Lung (tissue), 12 donors: ENCODE data around the gene CALCA. TPM values are rescaled to one million over a fixed set of nuclear protein-coding genes. Genes with fewer than 3 reads are reported as not detected.

Experiments used
- ATAC-seq: fragments of 200-7000 bp; cut with Tn5 transposase; one replicate; pipeline ENCODE4 v1.9.1; 2020; ENCODE audit warnings: moderate number of reproducible peaks; ENCODE audit not compliant: insufficient read depth, low FRiP score
- DNase-seq, 3 donors: peaks; one replicate each; pipeline ENCODE4 v3.0.0-alpha.2; 2013 to 2017
- H3K27ac ChIP-seq, 2 donors: one replicate each; pipeline ENCODE4 v1.5.1; 2013; ENCODE audit warnings: mild to moderate bottlenecking in 2 of 2, moderate library complexity in 2 of 2, control low read depth in 1 of 2, inconsistent platforms in 1 of 2, low read depth in 1 of 2, low read length in 1 of 2
- H3K27me3 ChIP-seq, 3 donors: one replicate each; pipeline ENCODE4 v1.5.1; 2013; ENCODE audit warnings: low read length in 2 of 3; ENCODE audit not compliant: control insufficient read depth in 3 of 3, insufficient read depth in 3 of 3
- H3K36me3 ChIP-seq, 4 donors: one replicate each; pipeline ENCODE4 v1.5.1; 2013; ENCODE audit warnings: low read length in 4 of 4, mild to moderate bottlenecking in 1 of 4, moderate library complexity in 1 of 4; ENCODE audit not compliant: control insufficient read depth in 4 of 4, insufficient read depth in 4 of 4
- H3K4me1 ChIP-seq, 5 donors: one replicate each; pipeline ENCODE4 v1.5.1; 2013; ENCODE audit warnings: low read length in 5 of 5, mild to moderate bottlenecking in 2 of 5, moderate library complexity in 1 of 5; ENCODE audit not compliant: control insufficient read depth in 5 of 5, insufficient read depth in 5 of 5
- H3K4me3 ChIP-seq: one replicate; pipeline ENCODE4 v1.5.1; 2013; ENCODE audit warnings: mild to moderate bottlenecking, control low read depth, moderate library complexity
- H3K9ac ChIP-seq, 2 donors: one replicate each; pipeline ENCODE4 v1.5.1; 2013; ENCODE audit warnings: low read length in 2 of 2, control low read depth in 1 of 2; ENCODE audit not compliant: insufficient read depth in 1 of 2
- H3K9me3 ChIP-seq, 4 donors: one replicate each; pipeline ENCODE4 v1.5.1; 2013; ENCODE audit warnings: low read length in 3 of 4, mild to moderate bottlenecking in 1 of 4, moderate library complexity in 1 of 4; ENCODE audit not compliant: control insufficient read depth in 4 of 4, insufficient read depth in 3 of 4
- WGBS, 2 donors: extraction: QIAGEN DNeasy Blood & Tissue Kit; methylation state at CpG; one replicate each; pipeline ENCODE4 v1.1.7; 2013; 5-methylcytosine and 5-hydroxymethylcytosine counted together
- polyA plus RNA-seq, 2 donors: library from polyadenylated mRNA; stranded (reverse); fragments of 200-250 nt; gene quantifications; one replicate each; pipeline ENCODE4 v1.2.1, GENCODE V29; 2013
- total RNA-seq, 2 donors: library from RNA; depleted of rRNA in 1 of 2; stranded (reverse); fragments of >200 nt in 1 of 2; gene quantifications; one replicate each; pipeline ENCODE4 v1.2.1, GENCODE V29; 2014 to 2021
- TF ChIP-seq, protein P1 (sequence below): IDR thresholded peaks from 2 replicates; pipeline ENCODE4 v1.5.1; 2012; ENCODE audit warnings: mild to moderate bottlenecking; ENCODE audit errors: control extremely low read depth, extremely low read depth
- donor health status: control.
- donor health status: control.
- donor health status: Bipolar disorder and iron deficiency.
- donor health status: healthy.
- donor health status: DM: yes; HTN: yes; CAD: no.

CALCA gene
- total and polyA plus RNA-seq, 4 donors, result 3.0 to 8.4 (median 4.8) TPM

GRCh38 chr11:14969901-14970323, 2.2 kb downstream of the CALCA start:
- peaks cover 0 to 25% (median 4%) of the 10 kb centered on the region in 5 donors for H3K4me1 ChIP-seq
- no peak overlapping the region for H3K27ac ChIP-seq
- peaks cover 6 to 68% (median 57%) of the 10 kb centered on the region in 3 donors for H3K27me3 ChIP-seq
- DNase-seq (peak; percentile 8 to 64 (median 37)), ATAC-seq (no peak)
- TF ChIP-seq, protein P1, sequence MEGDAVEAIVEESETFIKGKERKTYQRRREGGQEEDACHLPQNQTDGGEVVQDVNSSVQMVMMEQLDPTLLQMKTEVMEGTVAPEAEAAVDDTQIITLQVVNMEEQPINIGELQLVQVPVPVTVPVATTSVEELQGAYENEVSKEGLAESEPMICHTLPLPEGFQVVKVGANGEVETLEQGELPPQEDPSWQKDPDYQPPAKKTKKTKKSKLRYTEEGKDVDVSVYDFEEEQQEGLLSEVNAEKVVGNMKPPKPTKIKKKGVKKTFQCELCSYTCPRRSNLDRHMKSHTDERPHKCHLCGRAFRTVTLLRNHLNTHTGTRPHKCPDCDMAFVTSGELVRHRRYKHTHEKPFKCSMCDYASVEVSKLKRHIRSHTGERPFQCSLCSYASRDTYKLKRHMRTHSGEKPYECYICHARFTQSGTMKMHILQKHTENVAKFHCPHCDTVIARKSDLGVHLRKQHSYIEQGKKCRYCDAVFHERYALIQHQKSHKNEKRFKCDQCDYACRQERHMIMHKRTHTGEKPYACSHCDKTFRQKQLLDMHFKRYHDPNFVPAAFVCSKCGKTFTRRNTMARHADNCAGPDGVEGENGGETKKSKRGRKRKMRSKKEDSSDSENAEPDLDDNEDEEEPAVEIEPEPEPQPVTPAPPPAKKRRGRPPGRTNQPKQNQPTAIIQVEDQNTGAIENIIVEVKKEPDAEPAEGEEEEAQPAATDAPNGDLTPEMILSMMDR, result no peak
- H3K36me3 ChIP-seq, result no peaks in the 10 kb centered on the region
- 15 to 17% methylated on average over 7 of the region's 7 CpGs for WGBS, 2 donors
- H3K9ac ChIP-seq, result no peak overlapping the region
- H3K9me3 ChIP-seq, result peaks cover 0 to 9% (median 0%) of the 10 kb centered on the region in 4 donors
- H3K4me3 ChIP-seq, result no peak overlapping the region

GRCh38 chr11:14967581-14968243, 4.4 kb downstream of the CALCA start:
- Histone ChIP-seq H3K9me3 (peaks cover 0 to 6% (median 0%) of the 10 kb centered on the region in 4 donors), H3K36me3 (no peaks in the 10 kb centered on the region), H3K27me3 (peaks cover 0 to 47% (median 35%) of the 10 kb centered on the region in 3 donors), H3K4me1 (peaks cover 0 to 8% (median 0%) of the 10 kb centered on the region in 5 donors), H3K27ac (no peak overlapping the region), H3K9ac (no peak overlapping the region), H3K4me3 (peak overlapping the region; percentile 12)
- ATAC-seq, result no peak
- TF ChIP-seq, protein P1, result no peak
- DNase-seq, result no peak
- 83 to 93% methylated on average over 5 of the region's 5 CpGs for WGBS, 2 donors

GRCh38 chr11:14956111-14956510, 16.0 kb downstream of the CALCA start:
- TF ChIP-seq, protein P1, result no peak
- WGBS, 2 donors, result 65 to 78% methylated on average over 2 of the region's 2 CpGs
- ATAC-seq, result no peak

GRCh38 chr11:14954581-14954980, 17.6 kb downstream of the CALCA start:
- H3K9ac ChIP-seq, result no peak overlapping the region
- no peaks in the 10 kb centered on the region for H3K9me3 ChIP-seq
- ATAC-seq (no peak), DNase-seq (no peak)
- H3K27me3 ChIP-seq, result peaks cover 0 to 6% (median 3%) of the 10 kb centered on the region in 3 donors
- H3K4me1 ChIP-seq, result no peaks in the 10 kb centered on the region
- H3K36me3 ChIP-seq, result no peaks in the 10 kb centered on the region
- H3K27ac ChIP-seq, result no peak overlapping the region
- H3K4me3 ChIP-seq, result no peak overlapping the region
- TF ChIP-seq, protein P1, result no peak

More at GRCh38 chr11:14956111-14956510, 16.0 kb downstream of the CALCA start:
- Histone ChIP-seq H3K4me3 (no peak overlapping the region), H3K27me3 (peaks cover 0 to 2% (median 0%) of the 10 kb centered on the region in 3 donors), H3K27ac (no peak overlapping the region), H3K36me3 (no peaks in the 10 kb centered on the region), H3K4me1 (no peaks in the 10 kb centered on the region), H3K9ac (no peak overlapping the region), H3K9me3 (no peaks in the 10 kb centered on the region)
- no peak for DNase-seq
